Neuron (in vitro differentiated cells): Measurements from ENCODE around the gene PLCB2.

Source experiments
- H2AFZ ChIP-seq: one replicate; pipeline ENCODE4 v1.6.1; 2013; ENCODE audit warnings: low read depth, mild to moderate bottlenecking, inconsistent platforms, low read length, moderate library complexity
- H3K27me3 ChIP-seq: one replicate; pipeline ENCODE4 v1.6.1; 2013; ENCODE audit warnings: low read length; ENCODE audit not compliant: insufficient read depth
- H3K36me3 ChIP-seq: one replicate; pipeline ENCODE4 v1.6.1; 2013; ENCODE audit warnings: low read length; ENCODE audit not compliant: insufficient read depth
- H3K4me1 ChIP-seq: one replicate; pipeline ENCODE4 v1.6.1; 2013; ENCODE audit warnings: low read length; ENCODE audit not compliant: insufficient read depth
- H3K4me3 ChIP-seq: 2 replicates; pipeline ENCODE4 v1.5.1; 2013; ENCODE audit warnings: mild to moderate bottlenecking, low read length, moderate library complexity
- H3K9me3 ChIP-seq: one replicate; pipeline ENCODE4 v1.6.1; 2013; ENCODE audit warnings: low read length

PLCB2 gene

GRCh38 chr15:40307421-40308211, at the start of gene PLCB2:
Gene PLCB2, minus strand, starts transcription at chr15:40307935. Its CDS starts 263 bp downstream, at chr15:40307672.
- H2AFZ ChIP-seq: no peak within 1 kb of the TSS
- H3K27me3 ChIP-seq: no peaks in the 10 kb centered on the region
- H3K4me3 ChIP-seq: no peak within 1 kb of the TSS
- H3K9me3 ChIP-seq: no peaks in the 10 kb centered on the region
- no peaks in the 10 kb centered on the region for H3K36me3 ChIP-seq
- H3K4me1 ChIP-seq: peaks cover 25% of the 10 kb centered on the region

GRCh38 chr15:40357246-40357645, 49.5 kb upstream of the PLCB2 start:
- H3K4me3 ChIP-seq: peak overlapping the region; percentile 79

GRCh38 chr15:40355976-40356585, 48.3 kb upstream of the PLCB2 start:
- H3K36me3 ChIP-seq: no peaks in the 10 kb centered on the region
- H3K9me3 ChIP-seq: no peaks in the 10 kb centered on the region
- peaks cover 13% of the 10 kb centered on the region for H3K4me1 ChIP-seq
- peaks cover 46% of the 10 kb centered on the region for H3K27me3 ChIP-seq
- H3K4me3 ChIP-seq: no peak overlapping the region
- H2AFZ ChIP-seq: no peak overlapping the region

More at GRCh38 chr15:40357246-40357645, 49.5 kb upstream of the PLCB2 start:
- Histone ChIP-seq H3K9me3 (no peaks in the 10 kb centered on the region), H2AFZ (peak overlapping the region; percentile 96), H3K4me1 (peaks cover 13% of the 10 kb centered on the region), H3K27me3 (peaks cover 52% of the 10 kb centered on the region), H3K36me3 (no peaks in the 10 kb centered on the region)

GRCh38 chr15:40354408-40355171, 46.9 kb upstream of the PLCB2 start:
- peaks cover 44% of the 10 kb centered on the region for H3K27me3 ChIP-seq
- H3K4me1 ChIP-seq: peaks cover 13% of the 10 kb centered on the region
- H3K4me3 ChIP-seq: no peak overlapping the region
- H3K9me3 ChIP-seq: no peaks in the 10 kb centered on the region
- H3K36me3 ChIP-seq: no peaks in the 10 kb centered on the region
- no peak overlapping the region for H2AFZ ChIP-seq

GRCh38 chr15:40353697-40354096, 46.0 kb upstream of the PLCB2 start:
- no peaks in the 10 kb centered on the region for H3K9me3 ChIP-seq
- H3K36me3 ChIP-seq: no peaks in the 10 kb centered on the region
- H3K4me3 ChIP-seq: no peak overlapping the region
- H3K27me3 ChIP-seq: peaks cover 41% of the 10 kb centered on the region
- peaks cover 9% of the 10 kb centered on the region for H3K4me1 ChIP-seq
- H2AFZ ChIP-seq: no peak overlapping the region

- Histone ChIP-seq H3K27me3 (peaks cover 45% of the 10 kb centered on the region), H3K4me3 (no peak overlapping the region), H3K9me3 (no peaks in the 10 kb centered on the region), H3K4me1 (peaks cover 2% of the 10 kb centered on the region), H2AFZ (no peak overlapping the region), H3K36me3 (no peaks in the 10 kb centered on the region)
Observed at GRCh38 chr15:40352281-40352901, 44.7 kb upstream of the PLCB2 start.

GRCh38 chr15:40349163-40349562, 41.4 kb upstream of the PLCB2 start:
- Histone ChIP-seq H3K4me3 (no peak overlapping the region), H2AFZ (no peak overlapping the region), H3K9me3 (no peaks in the 10 kb centered on the region), H3K4me1 (no peaks in the 10 kb centered on the region), H3K36me3 (no peaks in the 10 kb centered on the region), H3K27me3 (peaks cover 58% of the 10 kb centered on the region)

- peaks cover 54% of the 10 kb centered on the region for H3K27me3 ChIP-seq
- H3K4me1 ChIP-seq: peaks cover 1% of the 10 kb centered on the region
Observed at GRCh38 chr15:40348474-40348870, 40.7 kb upstream of the PLCB2 start.

GRCh38 chr15:40347559-40348473, 40.1 kb upstream of the PLCB2 start:
- Histone ChIP-seq H3K9me3 (no peaks in the 10 kb centered on the region), H3K36me3 (no peaks in the 10 kb centered on the region), H3K4me3 (no peak overlapping the region), H3K27me3 (peaks cover 48% of the 10 kb centered on the region), H2AFZ (no peak overlapping the region), H3K4me1 (peaks cover 2% of the 10 kb centered on the region)

More at GRCh38 chr15:40348474-40348870, 40.7 kb upstream of the PLCB2 start:
- Histone ChIP-seq H3K4me3 (no peak overlapping the region), H2AFZ (no peak overlapping the region), H3K9me3 (no peaks in the 10 kb centered on the region), H3K36me3 (no peaks in the 10 kb centered on the region)

GRCh38 chr15:40346579-40347558, 39.1 kb upstream of the PLCB2 start:
- Histone ChIP-seq H2AFZ (no peak overlapping the region), H3K36me3 (no peaks in the 10 kb centered on the region), H3K4me1 (peaks cover 2% of the 10 kb centered on the region), H3K4me3 (no peak overlapping the region), H3K9me3 (no peaks in the 10 kb centered on the region), H3K27me3 (peaks cover 41% of the 10 kb centered on the region)

GRCh38 chr15:40345867-40346578, 38.3 kb upstream of the PLCB2 start:
- Histone ChIP-seq H3K4me1 (peaks cover 3% of the 10 kb centered on the region), H3K27me3 (peaks cover 36% of the 10 kb centered on the region), H3K9me3 (no peaks in the 10 kb centered on the region), H3K4me3 (no peak overlapping the region), H2AFZ (no peak overlapping the region), H3K36me3 (no peaks in the 10 kb centered on the region)
